ENCODE data around the gene GOLT1A.

DNA sequence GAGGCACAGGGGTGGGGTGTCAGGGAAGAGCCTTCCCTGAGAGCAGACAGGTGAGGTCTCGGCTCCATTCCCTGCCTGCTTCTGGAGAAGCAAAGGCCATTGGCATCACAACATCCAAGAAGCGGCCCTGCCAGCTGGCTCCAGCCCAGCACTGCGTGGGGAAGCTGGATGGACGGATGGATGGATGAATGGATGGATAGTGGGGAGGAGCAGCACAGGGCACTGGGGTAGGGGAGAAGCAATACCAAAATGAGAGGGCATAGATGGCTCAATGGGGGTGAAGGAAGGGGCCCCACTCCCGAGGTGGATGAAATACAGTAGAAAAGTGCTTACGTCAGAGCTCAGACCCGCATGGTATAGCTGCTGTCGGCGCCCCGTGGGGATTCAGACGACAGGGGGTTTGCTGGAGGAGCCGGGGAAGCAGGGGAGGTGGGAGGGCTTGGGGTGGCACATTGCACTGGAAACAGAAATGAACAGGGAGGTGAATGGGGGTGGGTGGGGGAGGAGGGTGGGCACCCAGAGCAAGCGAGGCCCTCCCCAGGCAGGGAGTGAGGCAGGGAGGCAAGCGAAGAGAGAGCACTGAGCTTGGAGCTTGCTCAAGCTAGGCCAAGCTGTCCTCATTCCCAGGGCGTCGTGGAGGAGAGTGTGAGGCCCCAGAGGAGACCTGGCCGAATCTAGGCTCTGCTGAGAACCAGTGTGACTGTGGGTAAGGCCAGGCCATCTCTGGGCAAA is 9.5 kb upstream of the GOLT1A start:
- TF ChIP-seq CTCF (IDR thresholded peaks at IDR 0.05), result no peak
- no peak for TF ChIP-seq EZH2 (IDR thresholded peaks at IDR 0.05; ENCODE audit: borderline replicate concordance, insufficient read depth, low read depth, low read length, poor library complexity, severe bottlenecking)
